Left lung (tissue), 14 donors: ENCODE data around the gene FCRL1. TPM values are rescaled to one million over a fixed set of nuclear protein-coding genes. Genes with fewer than 3 reads are reported as not detected.

Experiments
- ATAC-seq: fragments of 200-7000 bp; cut with Tn5 transposase; one replicate; pipeline ENCODE4 v1.9.1; 2020; ENCODE audit warnings: moderate library complexity
- DNase-seq, 4 donors: peaks; one replicate each; pipeline ENCODE4 v3.0.0-alpha.2; 2013 to 2020
- H3K27ac ChIP-seq, 2 donors: fragments of 200-600 bp; sonication (generic) in 1 of 2; one replicate each; pipeline versions ENCODE4 v1.5.0 to v1.8.0; 2020 to 2021
- H3K27me3 ChIP-seq, 2 donors: fragments of 200-600 bp; sonication (generic) in 1 of 2; one replicate each; pipeline versions ENCODE4 v1.5.0 to v1.8.0; 2020 to 2021
- H3K36me3 ChIP-seq, 2 donors: fragments of 200-600 bp; sonication (generic) in 1 of 2; one replicate each; pipeline versions ENCODE4 v1.5.0 to v1.8.0; 2020 to 2021
- H3K4me1 ChIP-seq, 2 donors: fragments of 200-600 bp; one replicate each; pipeline ENCODE4 v1.8.0; 2021
- H3K4me3 ChIP-seq, 2 donors: fragments of 200-600 bp; sonication (generic) in 1 of 2; one replicate each; pipeline versions ENCODE4 v1.5.0 to v1.8.0; 2020 to 2021; ENCODE audit warnings: mild to moderate bottlenecking in 1 of 2
- H3K9me3 ChIP-seq, 2 donors: fragments of 200-600 bp; sonication (generic) in 1 of 2; one replicate each; pipeline versions ENCODE4 v1.5.0 to v1.8.0; 2020 to 2021
- intact Hi-C, 2 donors: fragments of 100-400 bp; cut with DNase I; formaldehyde crosslinking; loops; one replicate each; pipeline versions ENCODE4 v1.11.2 to v1.14.2; 2022
- long read RNA-seq, 12 donors: library from polyadenylated mRNA in 2 of 12; unstranded in 2 of 12; transcript quantifications; one replicate each; pipeline ENCODE4 v2.0.0 and lab custom pipeline, GENCODE V29; 2019 to 2026
- polyA plus RNA-seq, 6 donors: library from polyadenylated mRNA; unstranded; fragments of 120-200 nt; gene quantifications; one replicate each; pipeline ENCODE4 v1.2.1, GENCODE V29; 2013; ENCODE audit not compliant: insufficient read length in 6 of 6
- total RNA-seq, 2 donors: library from RNA; stranded (reverse); fragmentation: NEBNext Ultra II Directional; extraction: Animal tissue kit (Norgen Biotek cat#: 25700); gene quantifications; one replicate each; pipeline ENCODE4 v1.2.1, GENCODE V29; 2021
- TF ChIP-seq, protein P1 (sequence below), 2 donors: fragments of 200-600 bp; sonication (generic) in 1 of 2; IDR thresholded peaks; one replicate each; pipeline versions ENCODE4 v1.5.0 to v1.8.0; 2021; ENCODE audit warnings: antibody characterized with exemption in 2 of 2
- donor health status: DM: no; HTN: yes; CAD: no.
- donor health status: DM: no; HTN: no; CAD: no.

Gene FCRL1, protein sequence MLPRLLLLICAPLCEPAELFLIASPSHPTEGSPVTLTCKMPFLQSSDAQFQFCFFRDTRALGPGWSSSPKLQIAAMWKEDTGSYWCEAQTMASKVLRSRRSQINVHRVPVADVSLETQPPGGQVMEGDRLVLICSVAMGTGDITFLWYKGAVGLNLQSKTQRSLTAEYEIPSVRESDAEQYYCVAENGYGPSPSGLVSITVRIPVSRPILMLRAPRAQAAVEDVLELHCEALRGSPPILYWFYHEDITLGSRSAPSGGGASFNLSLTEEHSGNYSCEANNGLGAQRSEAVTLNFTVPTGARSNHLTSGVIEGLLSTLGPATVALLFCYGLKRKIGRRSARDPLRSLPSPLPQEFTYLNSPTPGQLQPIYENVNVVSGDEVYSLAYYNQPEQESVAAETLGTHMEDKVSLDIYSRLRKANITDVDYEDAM
- total RNA-seq (1 to 10 TPM in 1 of 2 donors, under 1 TPM in 1; 0.85 to 3.4 TPM), polyA plus RNA-seq (under 1 TPM; 0.14 to 0.31 (median 0.19) TPM)
- long read RNA-seq, donor 1 = 0 reads
- long read RNA-seq, donor 2 = 0 reads
- long read RNA-seq, donor 3 = 0 reads
- long read RNA-seq, donor 4 = 0 reads
- long read RNA-seq, donor 5 = 0 reads
- long read RNA-seq, donor 6 = 0 reads
- long read RNA-seq, donor 7 = 0 reads
- long read RNA-seq, donor 8 = 0 reads
- long read RNA-seq, donor 9 = 0 reads
- long read RNA-seq, donor 10, partial matches to known transcripts = 0 of 1 reads
- long read RNA-seq, donor 10, other reads (novel, unspliced or antisense) = 1 of 1 reads
- long read RNA-seq, donor 11 = 0 reads
- long read RNA-seq, donor 12 = 0 reads

DNA sequence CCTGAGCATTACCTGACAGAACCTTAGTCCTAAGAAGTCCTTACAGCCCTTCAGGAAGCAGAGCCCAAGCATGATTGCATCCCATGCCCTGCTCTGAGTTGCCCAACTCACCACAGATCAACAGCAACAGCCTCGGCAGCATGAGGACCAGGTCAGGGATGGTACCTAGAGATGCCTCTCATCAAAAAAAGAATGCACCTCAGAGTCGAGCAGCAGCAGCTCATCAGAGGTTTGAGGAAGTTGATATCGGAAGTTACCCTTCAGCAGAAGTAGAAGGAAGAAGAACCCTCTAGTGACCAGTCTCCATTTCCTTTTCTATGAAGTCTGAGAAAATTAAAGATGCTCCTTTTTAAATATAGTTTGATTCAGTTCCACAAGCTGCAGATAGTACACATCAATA is at the start of gene FCRL1:
Gene FCRL1 (minus strand): TSS at position 225 of the 400 bp plus-strand sequence. CDS start 83 bp downstream, at position 142.
- intact Hi-C loops = no loop called here

DNA sequence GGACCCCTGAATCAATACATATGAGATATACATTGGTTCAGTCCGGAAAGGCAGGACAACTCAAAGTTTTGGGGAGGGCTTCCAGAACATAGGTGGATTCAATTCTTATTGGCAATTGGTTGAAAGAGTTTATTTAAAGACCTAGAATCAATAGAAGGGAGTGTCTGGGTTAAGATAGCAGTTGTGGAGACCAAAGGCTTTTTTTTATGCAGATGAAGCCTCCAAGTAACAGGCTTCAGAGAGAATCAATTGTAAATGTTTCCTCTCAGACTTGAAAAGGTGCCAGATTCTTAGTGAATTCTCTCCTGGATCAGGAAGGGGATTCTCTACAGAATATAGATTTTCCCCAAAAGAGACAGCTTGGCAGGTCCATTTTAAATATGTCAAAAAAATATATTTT is 48.7 kb upstream of the FCRL1 start:
- Histone ChIP-seq H3K9me3 (no peaks in the 10 kb centered on the region), H3K4me3 (no peak overlapping the region), H3K27me3 (peaks cover 0 to 8% of the 10 kb centered on the region in 2 donors), H3K36me3 (no peaks in the 10 kb centered on the region), H3K4me1 (no peaks in the 10 kb centered on the region), H3K27ac (no peak overlapping the region)
- DNase-seq (no peak), ATAC-seq (no peak)
- TF ChIP-seq, protein P1, sequence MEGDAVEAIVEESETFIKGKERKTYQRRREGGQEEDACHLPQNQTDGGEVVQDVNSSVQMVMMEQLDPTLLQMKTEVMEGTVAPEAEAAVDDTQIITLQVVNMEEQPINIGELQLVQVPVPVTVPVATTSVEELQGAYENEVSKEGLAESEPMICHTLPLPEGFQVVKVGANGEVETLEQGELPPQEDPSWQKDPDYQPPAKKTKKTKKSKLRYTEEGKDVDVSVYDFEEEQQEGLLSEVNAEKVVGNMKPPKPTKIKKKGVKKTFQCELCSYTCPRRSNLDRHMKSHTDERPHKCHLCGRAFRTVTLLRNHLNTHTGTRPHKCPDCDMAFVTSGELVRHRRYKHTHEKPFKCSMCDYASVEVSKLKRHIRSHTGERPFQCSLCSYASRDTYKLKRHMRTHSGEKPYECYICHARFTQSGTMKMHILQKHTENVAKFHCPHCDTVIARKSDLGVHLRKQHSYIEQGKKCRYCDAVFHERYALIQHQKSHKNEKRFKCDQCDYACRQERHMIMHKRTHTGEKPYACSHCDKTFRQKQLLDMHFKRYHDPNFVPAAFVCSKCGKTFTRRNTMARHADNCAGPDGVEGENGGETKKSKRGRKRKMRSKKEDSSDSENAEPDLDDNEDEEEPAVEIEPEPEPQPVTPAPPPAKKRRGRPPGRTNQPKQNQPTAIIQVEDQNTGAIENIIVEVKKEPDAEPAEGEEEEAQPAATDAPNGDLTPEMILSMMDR (IDR thresholded peaks at IDR 0.05) = no peak
- intact Hi-C loops = no loop called here

More for the DNA sequence above, at the start of gene FCRL1:
- Histone ChIP-seq H3K9me3 (no peaks in the 10 kb centered on the region), H3K4me3 (no peak within 1 kb of the TSS), H3K36me3 (no peaks in the 10 kb centered on the region), H3K27ac (peak within 1 kb of the TSS in 1 of 2 donors; percentile 69), H3K27me3 (peaks cover 0 to 12% of the 10 kb centered on the region in 2 donors), H3K4me1 (no peaks in the 10 kb centered on the region)
- no peak for ATAC-seq
- TF ChIP-seq, protein P1 (IDR thresholded peaks at IDR 0.05) = no peak
- DNase-seq = no peak

DNA sequence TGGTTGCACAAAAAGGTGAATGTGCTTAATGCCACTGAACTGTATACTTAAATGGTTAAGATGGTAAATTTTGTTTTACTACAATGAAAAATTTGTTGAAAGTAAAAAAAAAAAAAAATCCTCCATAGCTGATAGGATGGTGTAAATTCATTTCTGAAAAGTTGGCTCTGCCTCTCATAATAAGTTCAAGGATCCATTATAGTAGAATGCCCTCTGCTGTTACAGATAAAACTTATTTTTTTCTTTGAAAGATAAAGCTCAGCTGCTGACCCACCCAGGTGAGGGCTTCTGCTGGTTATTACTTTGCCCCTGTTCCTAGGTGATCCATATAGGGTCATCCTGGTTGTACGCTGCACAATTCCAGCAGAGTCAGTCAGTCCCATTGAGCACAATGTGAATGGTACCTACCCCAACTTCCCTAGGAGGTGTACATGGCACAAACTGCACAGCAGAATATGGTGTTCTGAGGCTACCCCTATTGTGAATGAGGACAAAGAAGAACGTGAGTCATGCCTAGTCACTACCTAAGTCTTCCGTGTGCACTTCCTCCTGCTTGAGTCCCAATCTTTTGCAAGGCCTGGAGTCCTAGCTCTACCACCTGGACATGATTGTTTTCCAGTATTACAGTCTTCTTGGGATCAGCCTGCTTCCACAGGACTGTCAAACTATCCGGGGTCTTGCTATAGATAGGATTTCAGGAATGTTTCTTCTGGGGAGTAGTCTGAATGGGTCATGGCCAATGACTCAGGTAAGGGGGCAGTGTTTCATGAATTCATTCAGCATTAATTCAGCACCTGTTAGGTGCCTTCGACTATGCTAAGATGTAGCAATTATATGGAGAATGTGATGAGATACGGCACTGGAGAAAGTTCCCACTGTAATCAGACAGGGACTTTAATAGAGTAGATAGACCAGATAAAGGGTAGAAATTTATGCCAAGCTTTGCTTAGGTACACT is 42.5 kb upstream of the FCRL1 start:
- Histone ChIP-seq H3K27ac (no peak overlapping the region), H3K27me3 (peaks cover 0 to 8% of the 10 kb centered on the region in 2 donors), H3K36me3 (no peaks in the 10 kb centered on the region), H3K9me3 (no peaks in the 10 kb centered on the region), H3K4me3 (no peak overlapping the region), H3K4me1 (no peaks in the 10 kb centered on the region)
- intact Hi-C loops = no loop called here
- no peak for DNase-seq
- no peak for ATAC-seq
- TF ChIP-seq, protein P1 (IDR thresholded peaks at IDR 0.05) = no peak

DNA sequence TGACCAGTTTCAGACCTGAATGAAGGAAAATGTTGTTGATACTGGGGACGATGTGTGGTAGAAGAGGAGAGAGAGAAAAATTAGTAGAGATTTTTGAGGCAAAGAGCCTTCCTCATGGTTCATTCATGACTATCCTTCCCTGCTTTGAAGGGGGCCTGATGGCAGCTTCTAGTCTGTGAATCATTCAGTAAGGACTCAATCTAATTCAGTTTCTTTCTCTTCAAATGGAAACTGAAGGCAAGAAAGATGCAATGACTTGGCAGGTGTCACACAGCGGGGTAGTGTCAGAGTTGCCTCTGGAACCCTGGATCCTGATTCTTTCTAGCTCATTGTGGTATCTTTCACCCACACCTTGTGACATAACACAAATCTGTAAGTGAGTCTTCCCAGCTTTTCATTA is 36.6 kb upstream of the FCRL1 start:
- H3K27ac ChIP-seq = no peak overlapping the region
- no peaks in the 10 kb centered on the region for H3K36me3 ChIP-seq
- intact Hi-C loops = no loop called here
- no peaks in the 10 kb centered on the region for H3K27me3 ChIP-seq
- no peak overlapping the region for H3K4me3 ChIP-seq
- no peak for ATAC-seq
- TF ChIP-seq, protein P1 (IDR thresholded peaks at IDR 0.05) = no peak
- no peaks in the 10 kb centered on the region for H3K4me1 ChIP-seq
- no peaks in the 10 kb centered on the region for H3K9me3 ChIP-seq
- DNase-seq = no peak
